GM12878 (cell line): Measurements from ENCODE around the gene RFTN2.

Source experiments
- CREB1 ChIP-seq: IDR thresholded peaks from 2 replicates; pipeline ENCODE4 v1.6.1; 2012; ENCODE audit warnings: low read depth, mild to moderate bottlenecking, inconsistent platforms
- EGR1 ChIP-seq, 2 experiments: IDR thresholded peaks; 1 replicate in 1 of 2; 2 replicates in 1 of 2; pipeline ENCODE4 v1.6.1; 2011 to 2012; ENCODE audit warnings: low read depth in 2 of 2, low read length in 2 of 2, borderline replicate concordance in 1 of 2, mild to moderate bottlenecking in 1 of 2, moderate library complexity in 1 of 2
- HCFC1 ChIP-seq: fragments of 150-350 bp; IDR thresholded peaks from 2 replicates; pipeline ENCODE4 v1.6.1; 2014; ENCODE audit warnings: low read length
- TF ChIP-seq, protein P1 (sequence below), 3 experiments: IDR thresholded peaks in 2 of 3; conservative IDR thresholded peaks in 1 of 3; 2 replicates each; pipeline ENCODE4 v1.5.1; 2011; ENCODE audit warnings: low read depth in 3 of 3, low read length in 3 of 3, mild to moderate bottlenecking in 3 of 3, control low read depth in 2 of 3, moderate library complexity in 2 of 3, inconsistent platforms in 1 of 3, mixed read lengths in 1 of 3; ENCODE audit not compliant: control insufficient read depth in 2 of 3, insufficient read depth in 1 of 3; ENCODE audit errors: extremely low read depth in 1 of 3

DNA sequence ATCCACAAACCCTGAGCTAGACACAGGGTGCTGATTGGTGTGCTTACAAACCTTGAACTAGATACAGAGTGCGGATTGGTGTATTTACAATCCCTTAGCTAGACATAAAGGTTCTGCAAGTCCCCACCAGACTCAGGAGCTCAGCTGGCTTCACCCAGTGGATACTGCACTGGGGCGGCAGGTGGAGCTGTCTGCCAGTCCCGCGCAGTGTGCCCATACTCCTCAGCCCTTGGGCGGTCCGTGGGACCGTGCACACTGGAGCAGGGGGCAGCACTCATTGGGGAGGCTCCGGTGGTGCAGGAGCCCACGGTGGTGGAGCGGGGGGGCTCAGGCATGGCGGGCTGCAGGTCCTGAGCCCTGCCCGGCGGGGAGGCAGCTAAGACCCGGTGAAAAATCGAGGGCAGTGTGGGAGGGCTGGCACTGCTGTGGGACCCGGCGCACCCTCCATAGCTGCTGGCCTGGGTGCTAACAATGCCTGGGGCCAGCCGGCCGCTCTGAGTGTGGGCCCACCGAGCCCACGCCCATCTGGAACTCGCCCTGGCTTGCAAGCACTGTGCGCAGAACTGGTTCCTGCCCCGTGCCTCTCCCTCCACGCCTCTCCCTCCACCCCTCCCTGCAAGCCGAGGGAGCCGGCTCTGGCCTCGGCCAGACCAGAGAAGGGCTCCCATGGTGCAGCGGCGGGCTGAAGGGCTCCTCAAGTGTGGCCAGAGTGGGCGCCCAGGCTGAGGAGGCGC, 83.9 kb downstream of the RFTN2 start:
- TF ChIP-seq, protein P1, sequence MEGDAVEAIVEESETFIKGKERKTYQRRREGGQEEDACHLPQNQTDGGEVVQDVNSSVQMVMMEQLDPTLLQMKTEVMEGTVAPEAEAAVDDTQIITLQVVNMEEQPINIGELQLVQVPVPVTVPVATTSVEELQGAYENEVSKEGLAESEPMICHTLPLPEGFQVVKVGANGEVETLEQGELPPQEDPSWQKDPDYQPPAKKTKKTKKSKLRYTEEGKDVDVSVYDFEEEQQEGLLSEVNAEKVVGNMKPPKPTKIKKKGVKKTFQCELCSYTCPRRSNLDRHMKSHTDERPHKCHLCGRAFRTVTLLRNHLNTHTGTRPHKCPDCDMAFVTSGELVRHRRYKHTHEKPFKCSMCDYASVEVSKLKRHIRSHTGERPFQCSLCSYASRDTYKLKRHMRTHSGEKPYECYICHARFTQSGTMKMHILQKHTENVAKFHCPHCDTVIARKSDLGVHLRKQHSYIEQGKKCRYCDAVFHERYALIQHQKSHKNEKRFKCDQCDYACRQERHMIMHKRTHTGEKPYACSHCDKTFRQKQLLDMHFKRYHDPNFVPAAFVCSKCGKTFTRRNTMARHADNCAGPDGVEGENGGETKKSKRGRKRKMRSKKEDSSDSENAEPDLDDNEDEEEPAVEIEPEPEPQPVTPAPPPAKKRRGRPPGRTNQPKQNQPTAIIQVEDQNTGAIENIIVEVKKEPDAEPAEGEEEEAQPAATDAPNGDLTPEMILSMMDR (IDR thresholded peaks at IDR 0.05 in 2 of 3, conservative IDR thresholded peaks at IDR 0.05 in 1 of 3; ENCODE audit: control insufficient read depth in 2 of 3, extremely low read depth in 1 of 3, insufficient read depth in 1 of 3, low read depth in 3 of 3, low read length in 3 of 3) = no peak
- TF ChIP-seq HCFC1 (no peak), EGR1 (IDR thresholded peaks at IDR 0.05; ENCODE audit: borderline replicate concordance in 1 of 2, low read depth in 2 of 2, low read length in 2 of 2) (no peak), CREB1 (no peak)
